Measurements from ENCODE around the gene HMGCS2. TPM values are rescaled to one million over a fixed set of nuclear protein-coding genes. Genes with fewer than 3 reads are reported as not detected.

Gene HMGCS2
- total RNA-seq (2014; rRNA removed; shearing (Covaris generic)) = not detected in 2 replicates

GRCh38 chr1:119768778-119769177 lies at the start of gene HMGCS2:
HMGCS2 (minus strand) TSS chr1:119768905; CDS start chr1:119768844, 61 bp downstream.
- H3K36me3 ChIP-seq (replicated peaks; ENCODE audit: control insufficient read depth, insufficient read depth, low read length) = no peaks in the 10 kb centered on the region
- H3K27me3 ChIP-seq (ENCODE audit: control insufficient read depth, insufficient read depth, low read length) = peaks cover 4% of the 10 kb centered on the region; the same call in 1 of the 2 replicates
- no peak for DNase-seq
- H3K4me3 ChIP-seq (ENCODE audit: insufficient read depth, low read depth, low read length) = no peak within 1 kb of the TSS

GRCh38 chr1:119818181-119818580 lies 49.5 kb upstream of the HMGCS2 start:
- Histone ChIP-seq H3K4me3 (ENCODE audit: insufficient read depth, low read depth, low read length) (no peak overlapping the region), H3K27me3 (ENCODE audit: control insufficient read depth, insufficient read depth, low read length) (no peaks in the 10 kb centered on the region; the same call in 1 of the 2 replicates), H3K36me3 (replicated peaks; ENCODE audit: control insufficient read depth, insufficient read depth, low read length) (no peaks in the 10 kb centered on the region)
- DNase-seq = no peak

- Histone ChIP-seq H3K36me3 (replicated peaks; ENCODE audit: control insufficient read depth, insufficient read depth, low read length) (no peaks in the 10 kb centered on the region), H3K4me3 (ENCODE audit: insufficient read depth, low read depth, low read length) (no peak overlapping the region), H3K27me3 (ENCODE audit: control insufficient read depth, insufficient read depth, low read length) (no peaks in the 10 kb centered on the region)
- no peak for DNase-seq
Measured at GRCh38 chr1:119816407-119816806, 47.7 kb upstream of the HMGCS2 start.

GRCh38 chr1:119815928-119816327 lies 47.2 kb upstream of the HMGCS2 start:
- no peaks in the 10 kb centered on the region for H3K27me3 ChIP-seq (ENCODE audit: control insufficient read depth, insufficient read depth, low read length)
- no peak for DNase-seq

GRCh38 chr1:119815361-119815760 lies 46.7 kb upstream of the HMGCS2 start:
- Histone ChIP-seq H3K27me3 (ENCODE audit: control insufficient read depth, insufficient read depth, low read length) (no peaks in the 10 kb centered on the region), H3K36me3 (replicated peaks; ENCODE audit: control insufficient read depth, insufficient read depth, low read length) (no peaks in the 10 kb centered on the region), H3K4me3 (ENCODE audit: insufficient read depth, low read depth, low read length) (no peak overlapping the region)
- no peak for DNase-seq

More at GRCh38 chr1:119815928-119816327, 47.2 kb upstream of the HMGCS2 start:
- Histone ChIP-seq H3K36me3 (replicated peaks; ENCODE audit: control insufficient read depth, insufficient read depth, low read length) (no peaks in the 10 kb centered on the region), H3K4me3 (ENCODE audit: insufficient read depth, low read depth, low read length) (no peak overlapping the region)

- H3K27me3 ChIP-seq (ENCODE audit: control insufficient read depth, insufficient read depth, low read length) = no peaks in the 10 kb centered on the region
- H3K4me3 ChIP-seq (ENCODE audit: insufficient read depth, low read depth, low read length) = no peak overlapping the region
- H3K36me3 ChIP-seq (replicated peaks; ENCODE audit: control insufficient read depth, insufficient read depth, low read length) = no peaks in the 10 kb centered on the region
- DNase-seq = no peak
Measured at GRCh38 chr1:119814288-119814687, 45.6 kb upstream of the HMGCS2 start.

GRCh38 chr1:119811985-119812557 lies 43.4 kb upstream of the HMGCS2 start:
- no peaks in the 10 kb centered on the region for H3K27me3 ChIP-seq (ENCODE audit: control insufficient read depth, insufficient read depth, low read length)
- no peak overlapping the region for H3K4me3 ChIP-seq (ENCODE audit: insufficient read depth, low read depth, low read length)
- no peak for DNase-seq
- no peaks in the 10 kb centered on the region for H3K36me3 ChIP-seq (replicated peaks; ENCODE audit: control insufficient read depth, insufficient read depth, low read length)

GRCh38 chr1:119811387-119811786 lies 42.7 kb upstream of the HMGCS2 start, which contains the start of gene REG4:
REG4 (minus strand) TSS chr1:119811460; CDS start chr1:119808769, 2,691 bp downstream.
- no peak for DNase-seq
- Histone ChIP-seq H3K4me3 (ENCODE audit: insufficient read depth, low read depth, low read length) (no peak within 1 kb of the TSS), H3K36me3 (replicated peaks; ENCODE audit: control insufficient read depth, insufficient read depth, low read length) (no peaks in the 10 kb centered on the region), H3K27me3 (ENCODE audit: control insufficient read depth, insufficient read depth, low read length) (no peaks in the 10 kb centered on the region)

- no peaks in the 10 kb centered on the region; the same call in 1 of the 2 replicates for H3K27me3 ChIP-seq (ENCODE audit: control insufficient read depth, insufficient read depth, low read length)
Measured at GRCh38 chr1:119808972-119809550, 40.4 kb upstream of the HMGCS2 start.

GRCh38 chr1:119808491-119808890 lies 39.8 kb upstream of the HMGCS2 start:
- H3K36me3 ChIP-seq (replicated peaks; ENCODE audit: control insufficient read depth, insufficient read depth, low read length) = no peaks in the 10 kb centered on the region
- H3K27me3 ChIP-seq (ENCODE audit: control insufficient read depth, insufficient read depth, low read length) = no peaks in the 10 kb centered on the region; the same call in 1 of the 2 replicates
- no peak overlapping the region for H3K4me3 ChIP-seq (ENCODE audit: insufficient read depth, low read depth, low read length)
- DNase-seq = no peak

More at GRCh38 chr1:119808972-119809550, 40.4 kb upstream of the HMGCS2 start:
- Histone ChIP-seq H3K4me3 (ENCODE audit: insufficient read depth, low read depth, low read length) (no peak overlapping the region), H3K36me3 (replicated peaks; ENCODE audit: control insufficient read depth, insufficient read depth, low read length) (no peaks in the 10 kb centered on the region)
- peak; percentile 77 for DNase-seq

- no peaks in the 10 kb centered on the region; the same call in 1 of the 2 replicates for H3K27me3 ChIP-seq (ENCODE audit: control insufficient read depth, insufficient read depth, low read length)
- DNase-seq = no peak
- H3K4me3 ChIP-seq (ENCODE audit: insufficient read depth, low read depth, low read length) = no peak overlapping the region
- H3K36me3 ChIP-seq (replicated peaks; ENCODE audit: control insufficient read depth, insufficient read depth, low read length) = no peaks in the 10 kb centered on the region
Measured at GRCh38 chr1:119806489-119806888, 37.8 kb upstream of the HMGCS2 start.

GRCh38 chr1:119805746-119806145 lies 37.0 kb upstream of the HMGCS2 start:
- H3K27me3 ChIP-seq (ENCODE audit: control insufficient read depth, insufficient read depth, low read length) = no peaks in the 10 kb centered on the region; the same call in 1 of the 2 replicates
- no peaks in the 10 kb centered on the region for H3K36me3 ChIP-seq (replicated peaks; ENCODE audit: control insufficient read depth, insufficient read depth, low read length)
- DNase-seq = no peak
- no peak overlapping the region for H3K4me3 ChIP-seq (ENCODE audit: insufficient read depth, low read depth, low read length)

GRCh38 chr1:119805247-119805646 lies 36.5 kb upstream of the HMGCS2 start:
- no peak overlapping the region for H3K4me3 ChIP-seq (ENCODE audit: insufficient read depth, low read depth, low read length)
- no peaks in the 10 kb centered on the region for H3K36me3 ChIP-seq (replicated peaks; ENCODE audit: control insufficient read depth, insufficient read depth, low read length)
- DNase-seq = no peak
- H3K27me3 ChIP-seq (ENCODE audit: control insufficient read depth, insufficient read depth, low read length) = no peaks in the 10 kb centered on the region; the same call in 1 of the 2 replicates

- H3K4me3 ChIP-seq (ENCODE audit: insufficient read depth, low read depth, low read length) = no peak overlapping the region
- no peaks in the 10 kb centered on the region for H3K36me3 ChIP-seq (replicated peaks; ENCODE audit: control insufficient read depth, insufficient read depth, low read length)
- H3K27me3 ChIP-seq (ENCODE audit: control insufficient read depth, insufficient read depth, low read length) = no peaks in the 10 kb centered on the region; the same call in 1 of the 2 replicates
- no peak for DNase-seq
Measured at GRCh38 chr1:119799599-119800177, 31.0 kb upstream of the HMGCS2 start.

- Histone ChIP-seq H3K27me3 (ENCODE audit: control insufficient read depth, insufficient read depth, low read length) (no peaks in the 10 kb centered on the region; the same call in 1 of the 2 replicates), H3K4me3 (ENCODE audit: insufficient read depth, low read depth, low read length) (no peak overlapping the region), H3K36me3 (replicated peaks; ENCODE audit: control insufficient read depth, insufficient read depth, low read length) (no peaks in the 10 kb centered on the region)
- no peak for DNase-seq
Measured at GRCh38 chr1:119799003-119799402, 30.3 kb upstream of the HMGCS2 start.
